GM19099 (cell line): ENCODE measurements around the gene CCL22.

ENCODE experiments used
- POLR2A ChIP-seq: IDR thresholded peaks from 3 replicates; pipeline ENCODE4 v1.6.1; 2011; ENCODE audit warnings: low read depth; ENCODE audit not compliant: insufficient read length; ENCODE audit errors: extremely low read depth

The CCL22 gene

GRCh38 chr16:57392694-57393093 lies 34.1 kb downstream of the CCL22 start:
- no peak for TF ChIP-seq POLR2A

DNA sequence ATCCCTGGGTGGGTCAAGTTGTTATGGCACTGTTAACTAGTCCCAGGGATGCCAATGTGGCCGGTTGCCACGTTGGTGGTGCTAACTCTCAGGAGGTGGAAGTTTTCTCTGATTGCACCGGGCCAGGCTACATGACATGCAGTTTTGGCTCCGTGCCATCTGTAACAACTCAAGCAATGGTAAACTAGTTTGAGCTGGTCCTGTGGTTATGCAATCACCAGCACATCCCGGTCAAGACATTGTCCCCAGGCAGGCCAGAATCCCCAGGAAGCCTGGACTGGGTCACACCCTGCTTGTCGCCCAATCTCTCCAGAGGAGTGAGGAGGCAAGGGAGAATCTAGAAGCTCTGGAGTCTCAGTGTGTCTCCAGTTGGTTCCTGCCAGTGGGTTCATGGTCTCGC lies 35.9 kb downstream of the CCL22 start:
- TF ChIP-seq POLR2A: no peak

DNA sequence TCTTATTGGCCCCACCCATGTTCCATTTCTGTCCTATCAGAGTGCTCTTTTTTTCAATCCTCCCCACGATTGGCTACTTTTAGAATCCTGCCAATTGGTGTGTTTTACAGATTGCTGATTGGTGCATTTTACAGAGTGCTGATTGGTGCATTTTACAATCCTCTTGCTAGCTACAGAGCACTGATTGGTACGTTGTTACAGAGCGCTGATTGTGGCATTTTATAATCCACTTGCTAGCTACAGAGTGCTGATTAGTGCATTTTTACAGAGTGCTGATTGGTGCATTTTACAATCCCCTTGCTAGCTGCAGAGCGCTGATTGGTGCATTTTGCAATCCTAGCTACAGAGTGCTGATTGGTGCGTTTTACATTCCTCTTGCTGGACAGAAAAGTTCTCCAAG lies 36.4 kb downstream of the CCL22 start:
- no peak for TF ChIP-seq POLR2A

DNA sequence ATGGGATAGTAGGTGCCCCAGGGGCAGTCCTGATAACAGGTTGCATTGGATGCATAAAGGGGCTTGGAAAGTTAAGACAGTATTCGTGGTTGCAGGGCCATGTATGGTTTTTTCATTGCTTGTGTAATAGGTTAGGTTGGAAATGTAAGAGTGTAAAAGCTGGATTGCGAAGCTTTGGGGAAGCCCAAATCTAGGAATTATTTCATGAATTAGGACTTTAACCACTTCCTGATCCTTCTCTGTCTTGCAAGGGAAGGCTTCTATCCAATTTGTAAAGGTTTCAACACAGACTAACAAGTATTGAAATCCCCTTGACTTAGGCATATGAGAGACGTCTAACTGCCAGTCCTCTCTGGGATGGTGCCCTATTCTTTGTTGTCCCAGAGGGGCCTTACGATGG lies 38.2 kb downstream of the CCL22 start:
- no peak for TF ChIP-seq POLR2A

- TF ChIP-seq POLR2A: no peak
Measured at GRCh38 chr16:57401943-57402640, 43.5 kb downstream of the CCL22 start.

DNA sequence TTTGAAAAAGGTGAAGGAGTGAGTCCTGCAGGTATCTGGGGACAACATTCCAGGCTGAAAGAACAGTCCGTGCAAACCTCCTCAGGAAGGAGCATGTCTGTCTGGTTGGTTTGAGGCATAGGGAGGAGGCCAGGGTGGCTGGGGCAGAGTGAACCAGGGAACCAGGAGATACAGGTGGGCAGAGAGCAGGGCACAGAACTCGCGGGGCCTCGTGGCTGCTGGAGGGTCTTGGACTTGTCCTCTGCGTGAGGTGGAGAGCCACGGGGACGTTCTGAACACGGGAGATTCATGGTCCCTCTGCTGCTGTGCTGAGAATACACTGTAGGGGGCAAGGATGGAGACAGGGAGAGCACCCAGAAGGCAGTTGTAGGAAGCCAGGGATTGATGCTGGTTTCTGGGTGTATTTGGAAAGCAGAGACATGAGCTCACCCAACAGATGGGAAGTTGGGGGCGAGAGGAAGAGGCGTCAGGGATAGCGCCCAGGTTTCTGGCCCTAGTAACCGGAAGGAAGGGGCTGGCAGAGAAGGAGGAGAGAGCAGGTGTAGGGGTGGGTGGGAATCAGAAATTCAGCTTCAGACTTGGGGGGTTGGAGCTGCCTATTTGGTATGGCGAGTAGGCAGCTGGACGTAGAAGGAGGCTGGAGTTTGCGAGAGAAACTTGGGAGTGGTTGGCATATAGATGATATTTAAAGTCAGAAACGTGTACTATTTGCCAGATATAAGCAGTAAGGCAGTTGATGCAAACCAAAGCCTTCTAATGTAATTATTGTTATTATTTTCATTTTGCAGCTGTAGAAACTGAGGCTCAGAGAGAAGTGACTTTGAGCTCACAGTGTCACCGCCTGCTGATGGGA lies 45.6 kb downstream of the CCL22 start, which contains the start of gene CCL17:
TSS of gene CCL17 (plus strand) at position 803 of the 853 bp plus-strand sequence. CDS start 9,166 bp downstream, outside the sequence.
- no peak for TF ChIP-seq POLR2A

DNA sequence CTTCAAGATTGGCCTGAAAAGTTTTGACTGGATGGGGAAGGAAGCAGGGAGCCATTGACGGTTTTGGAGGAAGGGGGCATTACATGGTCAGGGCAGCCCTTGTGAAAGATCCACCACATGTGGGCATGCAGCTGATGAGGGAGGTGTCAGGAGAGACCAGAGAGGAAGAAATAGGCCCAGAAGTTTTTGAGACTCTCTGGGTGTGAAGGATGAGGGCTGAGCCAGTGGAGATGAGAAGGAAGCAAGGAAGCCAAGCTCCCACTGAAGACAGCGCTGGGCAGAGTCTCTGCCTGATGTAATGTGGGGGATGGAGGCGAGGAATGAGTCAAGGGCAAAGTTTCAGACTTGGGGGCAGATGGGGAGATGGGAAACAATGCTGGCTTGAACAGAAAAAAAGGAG lies 46.5 kb downstream of the CCL22 start:
- no peak for TF ChIP-seq POLR2A

DNA sequence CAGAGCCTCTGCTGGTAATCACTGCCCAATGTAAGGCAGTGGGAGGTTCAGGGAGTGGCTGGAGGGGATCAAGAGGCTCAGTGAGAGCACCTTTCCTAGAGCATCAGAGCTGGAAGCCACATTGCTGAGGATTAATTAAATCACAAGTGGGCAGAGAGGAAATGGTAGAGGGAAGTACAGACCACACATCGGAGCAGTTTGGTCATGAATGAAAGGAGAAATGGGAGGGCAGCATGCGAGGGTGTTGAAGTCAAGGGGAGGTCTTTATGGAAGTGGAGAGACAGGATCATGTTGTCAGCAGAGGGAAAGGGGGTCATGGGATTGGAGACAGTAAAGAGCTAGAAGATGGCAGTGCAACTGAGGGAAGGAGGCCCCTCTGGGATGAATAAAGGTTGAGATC lies 48.3 kb downstream of the CCL22 start:
- no peak for TF ChIP-seq POLR2A

- no peak for TF ChIP-seq POLR2A
Measured at GRCh38 chr16:57407521-57408353, 49.2 kb downstream of the CCL22 start.

- no peak for TF ChIP-seq POLR2A
Measured at GRCh38 chr16:57409065-57409464, 50.5 kb downstream of the CCL22 start.

DNA sequence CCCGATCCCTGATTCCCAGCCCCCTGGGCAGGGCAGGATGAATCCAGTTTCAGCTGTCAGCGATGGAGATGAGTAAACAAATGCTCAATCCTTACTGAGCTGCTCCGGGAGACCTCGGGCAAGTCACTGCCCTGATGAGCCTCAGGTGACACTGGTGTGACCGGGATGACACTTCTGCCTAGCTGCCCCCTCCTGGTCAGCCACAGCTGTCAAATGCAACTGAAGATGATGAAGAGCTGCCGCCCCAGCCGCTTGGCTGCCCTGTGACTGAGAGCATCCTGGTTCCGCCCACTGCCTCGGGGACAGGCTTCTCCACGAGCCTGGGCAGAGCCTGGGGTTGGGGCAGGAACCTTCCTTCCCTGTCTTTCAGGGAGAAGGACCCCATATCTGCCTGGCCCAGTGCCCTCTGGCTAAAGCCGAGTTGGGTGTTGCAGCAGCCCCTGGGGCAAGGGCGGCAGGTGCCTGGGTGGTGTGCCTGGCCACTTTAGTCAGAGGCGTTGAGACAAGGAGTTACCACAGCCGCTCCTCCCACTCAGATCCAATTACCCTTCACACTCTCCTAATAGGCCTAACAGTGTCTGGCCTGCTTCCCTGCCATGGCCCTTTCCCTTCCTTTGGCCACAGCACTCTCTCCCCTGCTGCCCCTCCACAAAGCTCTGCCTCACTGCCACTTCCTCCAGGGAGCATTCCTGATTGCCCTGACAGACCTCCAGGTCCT lies 51.4 kb downstream of the CCL22 start:
- no peak for TF ChIP-seq POLR2A

DNA sequence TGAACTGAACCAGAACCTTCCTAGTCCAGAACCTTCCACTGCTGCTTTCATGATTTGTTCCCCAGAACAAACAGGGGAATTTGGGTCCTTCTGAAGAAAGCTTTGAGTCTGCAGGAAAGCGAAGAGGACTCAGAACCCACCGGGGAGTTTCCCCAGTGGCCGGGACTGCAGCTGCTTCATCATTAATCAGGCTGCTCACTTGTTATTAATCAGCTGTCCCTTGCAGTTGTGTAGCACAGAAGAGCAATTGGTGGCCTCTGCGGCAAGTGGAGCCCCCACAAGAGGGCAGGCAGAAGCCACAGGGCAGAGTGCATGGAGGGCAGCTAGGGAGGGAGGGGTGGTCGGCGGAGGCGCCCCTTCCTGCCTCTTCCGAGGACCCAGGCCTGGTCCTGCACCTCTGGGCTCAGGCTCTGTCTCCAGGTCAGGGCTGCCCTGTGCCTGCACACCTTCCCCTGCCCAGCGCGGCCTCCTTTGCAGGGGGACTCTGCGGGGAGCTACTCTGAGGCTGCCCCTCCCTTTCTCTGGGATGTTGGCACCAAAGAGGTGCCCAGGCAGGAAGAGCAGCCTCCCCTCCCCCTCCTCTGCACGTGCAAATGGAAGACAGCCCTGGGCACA lies 52.9 kb downstream of the CCL22 start:
- TF ChIP-seq POLR2A: no peak

DNA sequence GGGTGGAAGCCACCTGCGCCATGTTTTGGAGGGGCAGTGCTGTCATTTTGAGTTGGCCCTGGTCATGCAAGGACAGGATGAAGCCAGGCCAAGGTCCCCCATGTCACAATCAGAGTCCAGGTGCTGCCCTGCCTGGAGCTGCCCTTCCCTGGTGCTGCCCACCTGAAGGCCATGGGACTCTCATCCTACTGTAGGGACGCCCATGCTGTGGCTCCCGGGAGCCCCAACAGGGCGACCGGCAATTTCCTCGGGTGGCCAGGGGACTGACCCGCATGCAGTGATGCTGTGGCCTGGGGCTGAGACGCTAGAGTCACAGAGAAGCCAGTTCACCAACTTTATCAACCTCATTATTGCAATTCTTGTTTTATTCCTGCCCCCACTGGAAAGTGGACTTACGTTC lies 54.0 kb downstream of the CCL22 start:
- TF ChIP-seq POLR2A: no peak

GRCh38 chr16:57413301-57413730 lies 54.7 kb downstream of the CCL22 start:
- TF ChIP-seq POLR2A: no peak
